Tibial nerve (tissue), 3 donors: ENCODE data around the gene TENM3.

Experiments used
- CTCF ChIP-seq, 5 experiments: fragments of 200-600 bp in 3 of 5; fragments of 450-650 bp in 2 of 5; sonication (generic) in 3 of 5; IDR thresholded peaks; one replicate each; pipeline ENCODE4 v1.5.1; 2016 to 2019; ENCODE audit warnings: antibody characterized with exemption in 5 of 5, mild to moderate bottlenecking in 3 of 5, moderate library complexity in 2 of 5
- POLR2A ChIP-seq, 2 donors: fragments of 450-650 bp; IDR thresholded peaks; one replicate each; pipeline ENCODE4 v1.6.1; 2017; ENCODE audit warnings: antibody characterized with exemption in 2 of 2, mild to moderate bottlenecking in 2 of 2, moderate library complexity in 2 of 2

GRCh38 chr4:182823576-182823975, 580.4 kb downstream of the TENM3 start:
- TF ChIP-seq CTCF (IDR thresholded peaks at IDR 0.05) (no peak), POLR2A (IDR thresholded peaks at IDR 0.05) (no peak)
